CD4-positive, CD25-positive, alpha-beta regulatory T cell (primary cell): ENCODE measurements around the gene JADE2. TPM values are rescaled to one million over a fixed set of nuclear protein-coding genes. Genes with fewer than 3 reads are reported as not detected.
"Not testable (repeated sequence)": the region's sequence is repeated elsewhere in the genome, so short reads cannot be mapped to it uniquely, and the experiment has no call there.

ENCODE experiments used
- ATAC-seq, 2 donors: fragments of 150-1000 bp; cut with Tn5 transposase; one replicate each; pipeline ENCODE4 v1.10.0; 2021; ENCODE audit warnings: low read depth in 2 of 2, moderate number of reproducible peaks in 2 of 2, moderate library complexity in 1 of 2
- DNase-seq, 3 donors: peaks; one replicate each; pipeline versions ENCODE4 v3.0.0 to v3.0.0-alpha.2; 2012 to 2022; ENCODE audit warnings: mixed read lengths in 1 of 3
- H3K27ac ChIP-seq: one replicate; pipeline ENCODE4 v1.7.0; 2013; ENCODE audit warnings: mild to moderate bottlenecking, low read length; ENCODE audit not compliant: insufficient read depth, poor library complexity, severe bottlenecking
- H3K27me3 ChIP-seq: one replicate; pipeline ENCODE4 v1.7.0; 2013; ENCODE audit warnings: low read length; ENCODE audit not compliant: control insufficient read depth, insufficient read depth
- H3K36me3 ChIP-seq: one replicate; pipeline ENCODE4 v1.7.0; 2013; ENCODE audit warnings: mild to moderate bottlenecking, low read length, moderate library complexity; ENCODE audit not compliant: control insufficient read depth, insufficient read depth
- H3K4me1 ChIP-seq: 2 replicates; pipeline ENCODE4 v1.7.0; 2013; ENCODE audit warnings: mild to moderate bottlenecking, low read length; ENCODE audit not compliant: insufficient read depth, control insufficient read depth, poor library complexity, severe bottlenecking
- H3K4me3 ChIP-seq: one replicate; pipeline ENCODE4 v1.7.0; 2013; ENCODE audit warnings: low read depth, mild to moderate bottlenecking, low read length, moderate library complexity
- H3K9me3 ChIP-seq, 2 experiments: 1 replicate in 1 of 2; 2 replicates in 1 of 2; pipeline ENCODE4 v1.7.0; 2013; ENCODE audit warnings: low read length in 2 of 2, mild to moderate bottlenecking in 1 of 2, moderate library complexity in 1 of 2; ENCODE audit not compliant: control insufficient read depth in 2 of 2
- H3K27ac Mint-ChIP-seq, 3 donors: one replicate each; pipeline ENCODE4 v1.8.0; 2020 to 2022; ENCODE audit warnings: mild to moderate bottlenecking in 3 of 3, mixed read lengths in 3 of 3, moderate library complexity in 2 of 3
- H3K27me3 Mint-ChIP-seq: one replicate; pipeline ENCODE4 v1.8.0; 2022; ENCODE audit warnings: mild to moderate bottlenecking, mixed read lengths
- H3K36me3 Mint-ChIP-seq: one replicate; pipeline ENCODE4 v1.8.0; 2020; ENCODE audit warnings: mixed read lengths
- H3K4me1 Mint-ChIP-seq, 4 donors: one replicate each; pipeline ENCODE4 v1.8.0; 2020 to 2022; ENCODE audit warnings: mixed read lengths in 4 of 4, mild to moderate bottlenecking in 1 of 4
- H3K4me3 Mint-ChIP-seq, 4 donors: one replicate each; pipeline ENCODE4 v1.8.0; 2020 to 2022; ENCODE audit warnings: mild to moderate bottlenecking in 4 of 4, mixed read lengths in 4 of 4, moderate library complexity in 3 of 4
- H3K9me3 Mint-ChIP-seq, 7 donors: one replicate each; pipeline ENCODE4 v1.8.0; 2020 to 2022; ENCODE audit warnings: mixed read lengths in 7 of 7, mild to moderate bottlenecking in 3 of 7, moderate library complexity in 2 of 7
- polyA plus RNA-seq, 4 donors: library from polyadenylated mRNA; unstranded; fragments of 300-500 nt; fragmentation: Illumina TruSeq; gene quantifications; one replicate each; pipeline ENCODE4 v1.2.3, GENCODE V29; 2021
- total RNA-seq: library from RNA; stranded (reverse); gene quantifications from one replicate; pipeline ENCODE4 v1.2.3, GENCODE V29; 2022

The JADE2 gene
- total and polyA plus RNA-seq, 5 donors from 2014 or later = 19.2 to 162 (median 25.9) TPM

DNA sequence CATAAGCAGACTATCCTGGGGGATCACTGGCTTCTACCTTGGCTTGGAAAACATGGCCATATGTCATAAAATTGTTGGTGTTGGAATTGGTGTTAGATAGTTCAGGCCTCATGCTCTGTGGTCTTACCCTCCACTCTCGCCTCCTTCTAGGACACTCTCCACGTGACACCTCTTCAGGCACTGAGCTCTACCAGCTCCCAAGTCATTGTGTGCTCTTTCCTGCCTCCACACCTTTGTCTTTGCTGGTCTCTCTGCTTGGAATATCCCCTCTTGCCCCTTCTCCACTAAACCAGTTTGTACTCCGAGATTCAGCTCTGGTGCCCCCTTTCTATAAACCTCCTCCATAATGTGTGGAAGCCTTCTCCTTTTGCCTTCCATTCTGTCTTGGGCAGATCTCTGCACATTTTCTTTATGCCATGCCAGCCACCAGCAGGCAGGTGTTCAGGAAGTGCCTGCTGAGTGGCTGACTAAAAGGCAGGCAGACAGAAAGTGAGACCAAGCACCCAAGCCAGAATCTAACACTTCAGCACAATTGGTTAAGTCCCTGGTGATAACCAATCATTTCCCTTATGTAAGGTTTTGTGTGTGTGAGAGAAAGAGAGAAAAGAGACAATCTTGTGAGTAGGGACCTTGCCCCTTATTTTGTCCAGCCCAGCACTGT is 69.5 kb downstream of the JADE2 start:
- no peaks in the 10 kb centered on the region for H3K27me3 ChIP-seq

DNA sequence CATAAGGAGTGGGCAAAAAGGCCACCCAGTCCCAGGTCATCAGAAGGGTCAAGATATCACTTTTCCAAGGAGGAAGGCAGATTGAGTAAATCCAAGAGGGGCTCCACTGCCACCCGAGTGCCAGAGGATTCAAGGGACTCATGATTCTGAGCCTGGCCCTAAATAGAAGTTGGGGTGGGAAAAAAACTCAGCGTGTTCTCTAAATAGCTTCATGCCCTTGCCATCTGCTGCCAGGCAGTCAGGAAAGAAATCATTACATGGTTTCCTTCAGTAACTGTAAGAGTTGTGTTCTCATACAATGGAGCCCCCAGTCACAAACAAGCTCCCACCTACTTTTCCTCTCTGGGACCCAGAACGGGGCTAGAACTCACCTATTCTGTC is 70.0 kb downstream of the JADE2 start:
- Histone ChIP-seq H3K4me3 (no peak overlapping the region), H3K27me3 (no peaks in the 10 kb centered on the region), H3K27ac (no peak overlapping the region), H3K36me3 (no peaks in the 10 kb centered on the region), H3K4me1 (no peaks in the 10 kb centered on the region), H3K9me3 (no peaks in the 10 kb centered on the region)
- H3K27ac Mint-ChIP-seq = peak overlapping the region in 1 of 3 donors; percentile 41
- no peaks in the 10 kb centered on the region for H3K36me3 Mint-ChIP-seq
- no peaks in the 10 kb centered on the region for H3K27me3 Mint-ChIP-seq
- H3K9me3 Mint-ChIP-seq = peaks cover 0 to 2% (median 0%) of the 10 kb centered on the region in 7 donors
- no peak overlapping the region for H3K4me3 Mint-ChIP-seq
- H3K4me1 Mint-ChIP-seq = peaks cover 0 to 7% (median 2%) of the 10 kb centered on the region in 4 donors
- ATAC-seq (no peak), DNase-seq (no peak)

More for the DNA sequence above, 69.5 kb downstream of the JADE2 start:
- H3K4me1 Mint-ChIP-seq = peaks cover 0 to 7% (median 2%) of the 10 kb centered on the region in 4 donors
- no peaks in the 10 kb centered on the region for H3K9me3 ChIP-seq
- peak overlapping the region in 2 of 3 donors; percentile 41 to 97 for H3K27ac Mint-ChIP-seq
- peak; percentile 37 to 52 for ATAC-seq
- H3K36me3 Mint-ChIP-seq = no peaks in the 10 kb centered on the region
- no peak overlapping the region for H3K4me3 ChIP-seq
- no peaks in the 10 kb centered on the region for H3K4me1 ChIP-seq
- peak in 1 of 3 donors; percentile 87 for DNase-seq
- no peak overlapping the region for H3K4me3 Mint-ChIP-seq
- H3K36me3 ChIP-seq = no peaks in the 10 kb centered on the region
- peaks cover 0 to 2% (median 0%) of the 10 kb centered on the region in 7 donors for H3K9me3 Mint-ChIP-seq
- H3K27me3 Mint-ChIP-seq = no peaks in the 10 kb centered on the region
- H3K27ac ChIP-seq = no peak overlapping the region

DNA sequence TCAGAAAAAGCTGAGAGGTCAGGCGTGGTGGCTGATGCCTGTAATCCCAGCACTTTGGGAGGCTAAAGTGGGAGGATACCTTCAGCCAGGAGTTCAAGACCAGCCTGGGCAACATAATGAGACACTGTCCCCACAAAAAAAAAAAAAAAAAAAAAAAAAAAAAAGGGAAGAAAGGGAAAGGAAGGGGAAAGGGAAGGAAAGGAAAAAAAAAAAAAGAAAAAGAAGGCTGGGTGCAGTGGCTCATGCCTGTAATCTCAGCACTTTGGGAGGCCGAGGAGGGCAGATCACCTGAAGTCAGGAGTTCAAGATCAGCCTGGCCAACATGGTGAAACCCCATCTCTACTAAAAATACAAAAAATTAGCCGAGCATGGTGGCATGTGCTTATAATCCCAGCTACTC is 74.3 kb downstream of the JADE2 start:
- not testable (repeated sequence) for H3K9me3 Mint-ChIP-seq, H3K27ac ChIP-seq, H3K36me3 ChIP-seq, ATAC-seq, H3K4me3 ChIP-seq, H3K27me3 Mint-ChIP-seq, H3K27me3 ChIP-seq, DNase-seq, H3K36me3 Mint-ChIP-seq, H3K9me3 ChIP-seq, H3K4me3 Mint-ChIP-seq, H3K27ac Mint-ChIP-seq, H3K4me1 ChIP-seq
- H3K4me1 Mint-ChIP-seq = peaks cover 0 to 11% (median 9%) of the 10 kb centered on the region in 4 donors

DNA sequence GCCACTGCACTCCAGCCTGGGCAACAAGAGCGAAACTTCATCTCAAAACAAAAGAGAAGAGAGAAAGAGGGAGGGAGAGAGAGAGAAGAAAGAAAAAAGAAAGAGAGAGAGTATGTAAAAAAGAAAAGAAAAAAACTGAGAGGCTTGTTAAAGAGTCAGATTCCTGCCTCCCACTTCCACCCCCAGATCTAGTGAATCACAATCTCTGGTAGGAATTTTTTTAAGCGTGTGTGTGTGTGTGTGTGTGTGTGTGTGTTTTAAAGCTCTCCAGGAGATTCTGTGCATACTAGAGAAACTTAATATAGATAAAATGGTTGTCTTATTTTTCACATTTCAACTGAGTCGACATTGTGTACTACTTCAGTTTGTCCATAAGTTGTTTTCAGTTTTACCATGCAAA is 75.1 kb downstream of the JADE2 start:
- Histone ChIP-seq H3K36me3 (peaks cover 15% of the 10 kb centered on the region), H3K27ac (no peak overlapping the region), H3K9me3 (no peaks in the 10 kb centered on the region), H3K4me3 (no peak overlapping the region), H3K27me3 (no peaks in the 10 kb centered on the region), H3K4me1 (peaks cover 3% of the 10 kb centered on the region)
- ATAC-seq (no peak), DNase-seq (no peak)
- Mint-ChIP-seq H3K9me3 (no peaks in the 10 kb centered on the region), H3K36me3 (peaks cover 7% of the 10 kb centered on the region), H3K27me3 (no peaks in the 10 kb centered on the region), H3K27ac (peak overlapping the region in 1 of 3 donors; percentile 15), H3K4me3 (no peak overlapping the region), H3K4me1 (peaks cover under 1 to 17% (median 11%) of the 10 kb centered on the region in 4 donors)

DNA sequence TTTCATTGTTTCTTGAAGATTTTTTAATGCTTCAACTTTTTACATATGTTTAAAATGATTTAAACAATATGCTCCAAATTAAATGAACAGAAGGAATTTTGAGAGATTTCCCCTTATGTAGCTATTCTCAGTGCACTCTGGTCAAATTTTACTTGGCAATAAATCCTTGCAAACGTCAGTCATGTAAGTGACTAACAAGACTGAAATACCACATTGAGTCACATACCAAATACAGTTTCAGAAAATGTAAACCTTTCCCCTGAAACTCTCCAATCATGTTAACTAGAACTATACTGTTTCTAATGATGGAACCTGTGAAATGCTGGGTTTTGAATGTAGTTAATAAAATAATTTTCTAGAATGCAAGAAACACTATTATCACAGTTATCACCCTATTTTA is 77.6 kb downstream of the JADE2 start:
- no peak for ATAC-seq
- H3K27me3 ChIP-seq = no peaks in the 10 kb centered on the region
- no peak for DNase-seq
- Mint-ChIP-seq H3K27ac (peak overlapping the region in 1 of 3 donors; percentile 53), H3K4me1 (peaks cover 2 to 25% (median 18%) of the 10 kb centered on the region in 4 donors), H3K4me3 (no peak overlapping the region), H3K27me3 (no peaks in the 10 kb centered on the region), H3K9me3 (no peaks in the 10 kb centered on the region), H3K36me3 (peaks cover 21% of the 10 kb centered on the region)
- H3K27ac ChIP-seq = no peak overlapping the region
- H3K9me3 ChIP-seq = no peaks in the 10 kb centered on the region
- peaks cover 36% of the 10 kb centered on the region for H3K36me3 ChIP-seq
- H3K4me3 ChIP-seq = no peak overlapping the region
- H3K4me1 ChIP-seq = peaks cover 3% of the 10 kb centered on the region

DNA sequence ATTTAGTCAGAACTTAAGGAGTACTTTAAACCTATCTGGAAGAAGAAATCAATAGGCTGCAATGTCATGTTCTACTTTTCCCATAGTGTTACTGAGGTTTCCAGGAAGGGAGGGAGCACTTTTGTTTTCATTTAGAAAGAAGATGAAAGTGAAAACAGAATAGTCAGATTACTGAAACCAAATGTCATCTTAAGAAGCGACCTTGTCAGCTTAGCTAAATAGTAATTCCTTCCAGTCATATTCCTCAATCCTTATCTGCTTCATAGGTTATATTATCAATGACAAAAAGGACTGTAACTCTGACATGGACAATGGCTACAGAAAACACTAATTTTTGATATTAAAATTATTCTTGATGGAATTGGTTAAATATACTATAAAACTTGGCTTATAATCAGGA is 79.4 kb downstream of the JADE2 start:
- Histone ChIP-seq H3K36me3 (peaks cover 50% of the 10 kb centered on the region), H3K9me3 (no peaks in the 10 kb centered on the region), H3K4me1 (peaks cover 12% of the 10 kb centered on the region), H3K4me3 (no peak overlapping the region), H3K27ac (peak overlapping the region; percentile 27), H3K27me3 (no peaks in the 10 kb centered on the region)
- Mint-ChIP-seq H3K9me3 (no peaks in the 10 kb centered on the region), H3K4me3 (no peak overlapping the region), H3K27ac (peak overlapping the region in 2 of 3 donors; percentile 65 to 74), H3K36me3 (peaks cover 32% of the 10 kb centered on the region), H3K27me3 (no peaks in the 10 kb centered on the region), H3K4me1 (peaks cover 13 to 42% (median 33%) of the 10 kb centered on the region in 4 donors)
- peak in 1 of 3 donors; percentile 55 for DNase-seq
- no peak for ATAC-seq

DNA sequence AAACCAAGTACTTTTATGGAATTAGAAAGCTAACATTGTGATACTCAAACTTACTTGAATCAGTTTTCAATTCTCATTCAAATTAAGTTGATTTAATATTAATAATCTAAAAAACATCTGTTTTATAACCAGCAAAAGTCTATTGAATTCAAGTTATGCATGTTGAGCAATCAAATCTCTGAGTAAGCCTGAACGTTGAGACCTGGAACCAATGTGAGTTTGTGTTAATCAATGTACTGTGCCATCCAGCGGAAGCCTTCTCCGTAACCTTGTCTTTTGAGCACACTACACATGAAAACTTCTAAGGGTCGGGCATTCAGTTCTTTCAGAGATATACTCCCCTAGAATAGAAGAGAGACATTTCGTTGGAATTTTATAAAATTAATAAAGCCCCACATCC is 81.3 kb downstream of the JADE2 start:
- Mint-ChIP-seq H3K4me3 (no peak overlapping the region), H3K36me3 (peaks cover 39% of the 10 kb centered on the region), H3K27me3 (no peaks in the 10 kb centered on the region), H3K9me3 (no peaks in the 10 kb centered on the region), H3K27ac (no peak overlapping the region), H3K4me1 (peaks cover 19 to 42% (median 34%) of the 10 kb centered on the region in 4 donors)
- no peak for DNase-seq
- Histone ChIP-seq H3K27me3 (no peaks in the 10 kb centered on the region), H3K9me3 (no peaks in the 10 kb centered on the region), H3K4me1 (peaks cover 12% of the 10 kb centered on the region), H3K4me3 (no peak overlapping the region), H3K27ac (no peak overlapping the region), H3K36me3 (peaks cover 62% of the 10 kb centered on the region)
- ATAC-seq = no peak

DNA sequence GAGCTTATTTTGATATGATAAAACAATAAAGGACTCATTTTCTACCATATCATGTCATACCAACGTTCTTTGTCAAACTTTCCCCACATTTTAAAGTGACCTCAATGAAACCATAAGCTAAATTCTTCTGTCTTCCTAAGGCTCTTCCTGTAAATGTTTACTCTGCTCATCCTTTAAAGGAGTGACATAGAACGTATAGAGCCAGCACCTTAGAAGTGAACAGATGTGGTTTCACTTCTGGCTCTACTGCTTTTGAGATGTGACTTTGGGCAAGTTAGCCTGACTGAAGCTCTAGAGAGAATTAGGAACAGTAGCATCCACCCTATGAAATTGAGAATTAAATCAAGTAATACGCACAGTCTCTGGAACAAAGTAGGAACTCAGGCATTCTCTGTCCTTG is 83.1 kb downstream of the JADE2 start:
- peak overlapping the region in 2 of 4 donors; percentile 23 to 40 for H3K4me3 Mint-ChIP-seq
- no peaks in the 10 kb centered on the region for H3K27me3 ChIP-seq
- no peaks in the 10 kb centered on the region for H3K27me3 Mint-ChIP-seq
- DNase-seq (peak in 1 of 3 donors; percentile 75), ATAC-seq (peak; percentile 55 to 58)
- no peaks in the 10 kb centered on the region for H3K9me3 ChIP-seq
- H3K4me1 ChIP-seq = peaks cover 12% of the 10 kb centered on the region
- peaks cover 44% of the 10 kb centered on the region for H3K36me3 Mint-ChIP-seq
- H3K4me3 ChIP-seq = peak overlapping the region; percentile 53
- H3K4me1 Mint-ChIP-seq = peaks cover 19 to 44% (median 36%) of the 10 kb centered on the region in 4 donors
- H3K9me3 Mint-ChIP-seq = no peaks in the 10 kb centered on the region
- H3K36me3 ChIP-seq = peaks cover 70% of the 10 kb centered on the region
- peak overlapping the region; percentile 59 for H3K27ac ChIP-seq
- H3K27ac Mint-ChIP-seq = peak overlapping the region; percentile 80 to 92 (median 88)
